Measurements from ENCODE around the gene CRELD2.

DNA sequence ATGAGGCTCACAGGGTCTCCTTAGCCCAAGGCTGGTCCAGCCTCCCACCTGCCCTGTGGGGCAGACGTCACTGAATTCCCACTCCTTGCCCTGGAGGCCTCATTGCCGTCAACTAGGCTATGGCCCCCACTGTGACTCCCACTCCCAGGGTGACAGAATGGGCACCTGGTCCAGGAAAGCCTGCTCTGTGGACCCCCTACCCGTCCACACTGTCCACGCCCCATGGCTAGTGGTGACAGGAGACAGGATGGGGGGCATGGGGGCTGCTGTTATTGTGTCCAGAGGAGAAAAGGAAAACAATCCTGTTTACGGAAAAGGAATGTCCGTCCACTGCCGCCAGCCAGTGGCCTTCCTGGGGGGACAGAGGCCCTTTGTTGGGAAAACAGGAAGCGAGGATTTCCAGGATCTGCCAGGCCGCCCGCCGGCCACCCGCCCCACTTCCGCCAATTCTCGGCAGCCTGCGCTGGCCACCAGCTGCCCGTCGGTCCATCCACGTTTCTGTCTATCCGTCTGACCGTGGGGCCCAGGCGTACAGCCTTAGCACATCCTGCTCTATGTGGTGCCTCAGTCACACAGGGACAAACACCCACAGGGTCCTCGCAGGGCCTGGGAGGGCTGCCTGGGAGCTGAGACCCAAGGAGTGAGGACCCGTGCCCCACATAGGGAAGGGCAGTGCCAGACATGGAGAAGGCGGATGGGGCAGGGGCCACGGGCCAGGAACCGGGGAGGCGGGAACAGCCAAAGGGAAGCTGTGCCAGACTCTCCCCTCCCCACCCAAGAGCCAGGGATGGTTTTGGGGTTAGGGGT lies 19.5 kb downstream of the CRELD2 start:
- no peak for TF ChIP-seq POLR2AphosphoS5 (IDR thresholded peaks at IDR 0.05; ENCODE audit: borderline replicate concordance, low read depth, low read length)
- TF ChIP-seq EZH2 (IDR thresholded peaks at IDR 0.05), result no peak
- no peak for TF ChIP-seq FOXP2 (optimal IDR thresholded peaks at IDR 0.05; ENCODE audit: control extremely low read depth, extremely low read length, insufficient read depth)

All from SK-N-MC (cell line).